PFSK-1 (cell line): ENCODE data around the gene FSD2.

Experiments
- FOXP2 ChIP-seq: optimal IDR thresholded peaks from 2 replicates; pipeline ENCODE3; 2011; ENCODE audit warnings: borderline replicate concordance, control low read depth, inconsistent platforms; ENCODE audit not compliant: insufficient read depth; ENCODE audit errors: extremely low read length, extremely low read depth
- POLR2AphosphoS5 ChIP-seq: IDR thresholded peaks from 2 replicates; pipeline ENCODE4 v1.6.1; 2012; ENCODE audit warnings: low read depth, mild to moderate bottlenecking, control low read depth, low read length, moderate library complexity
- REST ChIP-seq, 2 experiments: IDR thresholded peaks; 2 replicates each; pipeline versions ENCODE4 v1.6.1 to v1.8.0; 2011 to 2012; ENCODE audit warnings: low read depth in 2 of 2, low read length in 2 of 2, control low read depth in 1 of 2, inconsistent platforms in 1 of 2, mild to moderate bottlenecking in 1 of 2, moderate library complexity in 1 of 2; ENCODE audit not compliant: insufficient read depth in 1 of 2
- SIN3A ChIP-seq: IDR thresholded peaks from 2 replicates; pipeline ENCODE4 v1.6.1; 2012; ENCODE audit warnings: mild to moderate bottlenecking, low read length, moderate library complexity, borderline replicate concordance; ENCODE audit not compliant: insufficient read depth
- TAF1 ChIP-seq: IDR thresholded peaks from 2 replicates; pipeline ENCODE4 v1.6.1; 2012; ENCODE audit warnings: low read length, control low read depth, borderline replicate concordance; ENCODE audit not compliant: insufficient read depth

Gene FSD2

GRCh38 chr15:82804575-82804949 is 1.3 kb downstream of the FSD2 start:
- TF ChIP-seq TAF1 = no peak
- no peak for TF ChIP-seq FOXP2
- TF ChIP-seq POLR2AphosphoS5 = no peak
- no peak for TF ChIP-seq SIN3A
- no peak for TF ChIP-seq REST (IDR thresholded peaks at IDR 0.05; ENCODE audit: insufficient read depth in 1 of 2, low read depth in 2 of 2, low read length in 2 of 2)

GRCh38 chr15:82803793-82804574 is 1.9 kb downstream of the FSD2 start:
- TF ChIP-seq POLR2AphosphoS5 (no peak), REST (IDR thresholded peaks at IDR 0.05; ENCODE audit: insufficient read depth in 1 of 2, low read depth in 2 of 2, low read length in 2 of 2) (no peak), FOXP2 (no peak), SIN3A (no peak), TAF1 (no peak)

GRCh38 chr15:82802497-82802896 is 3.4 kb downstream of the FSD2 start:
- TF ChIP-seq TAF1 (no peak), SIN3A (no peak), POLR2AphosphoS5 (no peak), REST (IDR thresholded peaks at IDR 0.05; ENCODE audit: insufficient read depth in 1 of 2, low read depth in 2 of 2, low read length in 2 of 2) (no peak), FOXP2 (no peak)

GRCh38 chr15:82799183-82799841 is 6.6 kb downstream of the FSD2 start:
- TF ChIP-seq FOXP2 (no peak), SIN3A (no peak), POLR2AphosphoS5 (no peak), REST (IDR thresholded peaks at IDR 0.05; ENCODE audit: insufficient read depth in 1 of 2, low read depth in 2 of 2, low read length in 2 of 2) (no peak), TAF1 (no peak)

GRCh38 chr15:82798531-82799166 is 7.2 kb downstream of the FSD2 start:
- TF ChIP-seq SIN3A (no peak), TAF1 (no peak), POLR2AphosphoS5 (no peak), REST (IDR thresholded peaks at IDR 0.05; ENCODE audit: insufficient read depth in 1 of 2, low read depth in 2 of 2, low read length in 2 of 2) (no peak), FOXP2 (no peak)
